ENCODE data around the gene PTPRN2. TPM values are rescaled to one million over a fixed set of nuclear protein-coding genes. Genes with fewer than 3 reads are reported as not detected.
A peak's percentile ranks its signal among the peaks of the same experiment; 100 is the strongest.
"Not testable (repeated sequence)": the region's sequence is repeated elsewhere in the genome, so short reads cannot be mapped to it uniquely, and the experiment has no call there.

Gene PTPRN2
- total RNA-seq, 2 donors from 2014 or later = 30.3 to 40.7 TPM

- DNase-seq (peak in 1 of 2 donors; percentile 1), ATAC-seq (no peak)
- intact Hi-C loops (cut with DNase I, micrococcal nuclease) = no loop called here
These were observed 307.8 kb downstream of the PTPRN2 start for GRCh38 chr7:158279539-158280447.

GRCh38 chr7:158278745-158279320 lies 308.8 kb downstream of the PTPRN2 start:
- intact Hi-C loops (cut with DNase I, micrococcal nuclease) = no loop called here
- ATAC-seq (no peak), DNase-seq (peak in 1 of 2 donors; percentile 1)

- DNase-seq (peak in 1 of 2 donors; percentile 1), ATAC-seq (no peak)
- intact Hi-C loops (cut with DNase I, micrococcal nuclease) = no loop called here
These were observed 310.1 kb downstream of the PTPRN2 start for GRCh38 chr7:158277219-158278141.

- ATAC-seq (no peak), DNase-seq (peak in 1 of 2 donors; percentile 1)
- intact Hi-C loops (cut with DNase I, micrococcal nuclease) = no loop called here
These were observed 311.0 kb downstream of the PTPRN2 start for GRCh38 chr7:158276414-158277218.

- intact Hi-C loops (cut with DNase I, micrococcal nuclease) = no loop called here
- ATAC-seq = no peak
- peak in 1 of 2 donors; percentile 7 for DNase-seq
These were observed 311.8 kb downstream of the PTPRN2 start for GRCh38 chr7:158275711-158276413.

GRCh38 chr7:158274996-158275395 lies 312.6 kb downstream of the PTPRN2 start:
- DNase-seq (peak; percentile 1 to 2), ATAC-seq (no peak)

GRCh38 chr7:158274404-158274811 lies 313.2 kb downstream of the PTPRN2 start:
- no peak for ATAC-seq
- intact Hi-C loops (cut with DNase I, micrococcal nuclease) = no loop called here
- DNase-seq = peak in 1 of 2 donors; percentile 0

More at GRCh38 chr7:158274996-158275395, 312.6 kb downstream of the PTPRN2 start:
- intact Hi-C loops (cut with DNase I, micrococcal nuclease) = no loop called here

- ATAC-seq; intact Hi-C loops (cut with DNase I, micrococcal nuclease); DNase-seq: not testable (repeated sequence)
These were observed 313.8 kb downstream of the PTPRN2 start for GRCh38 chr7:158273756-158274342.

- DNase-seq = no peak
- intact Hi-C loops (cut with DNase I, micrococcal nuclease) = no loop called here
- no peak for ATAC-seq
These were observed 314.4 kb downstream of the PTPRN2 start for GRCh38 chr7:158273138-158273651.

GRCh38 chr7:158272509-158273137 lies 315.0 kb downstream of the PTPRN2 start:
- intact Hi-C loops (cut with DNase I, micrococcal nuclease) = no loop called here

GRCh38 chr7:158272091-158272490 lies 315.5 kb downstream of the PTPRN2 start:
- DNase-seq (no peak), ATAC-seq (no peak)
- intact Hi-C loops (cut with DNase I, micrococcal nuclease) = no loop called here

More at GRCh38 chr7:158272509-158273137, 315.0 kb downstream of the PTPRN2 start:
- ATAC-seq (no peak), DNase-seq (no peak)

- DNase-seq = no peak
- intact Hi-C loops (cut with DNase I, micrococcal nuclease) = no loop called here
- ATAC-seq = no peak
These were observed 316.0 kb downstream of the PTPRN2 start for GRCh38 chr7:158271646-158272045.

GRCh38 chr7:158270856-158271413 lies 316.7 kb downstream of the PTPRN2 start:
- intact Hi-C loops (cut with DNase I, micrococcal nuclease) = no loop called here
- ATAC-seq = no peak
- no peak for DNase-seq

GRCh38 chr7:158270106-158270775 lies 317.4 kb downstream of the PTPRN2 start:
- DNase-seq = no peak
- intact Hi-C loops (cut with DNase I, micrococcal nuclease) = no loop called here
- no peak for ATAC-seq

GRCh38 chr7:158268816-158269535 lies 318.6 kb downstream of the PTPRN2 start:
- intact Hi-C loops (cut with DNase I, micrococcal nuclease) = no loop called here
- peak; percentile 71 to 79 for DNase-seq
- peak; percentile 81 for ATAC-seq
